ENCODE results near the gene SPINK13. TPM values are rescaled to one million over a fixed set of nuclear protein-coding genes. Genes with fewer than 3 reads are reported as not detected.

The SPINK13 gene
- total RNA-seq, 1 experiment from 2014 or later, result not detected

- no peaks in the 10 kb centered on the region for H3K36me3 Mint-ChIP-seq (ENCODE audit: insufficient read depth, unreplicated experiment)
- no TSS peak for BruUV-seq (replicated peaks)
These were observed 40.4 kb downstream of the SPINK13 start for GRCh38 chr5:148309019-148309418.

GRCh38 chr5:148309746-148310145 is 41.2 kb downstream of the SPINK13 start:
- BruUV-seq (replicated peaks), result no TSS peak
- Histone ChIP-seq H3K9me3 (no peaks in the 10 kb centered on the region; the same call in 1 of the 2 replicates), H3K4me1 (no peaks in the 10 kb centered on the region), H3K4me3 (ENCODE audit: low read depth, low read length) (no peak overlapping the region), H3K36me3 (ENCODE audit: control insufficient read depth, insufficient read depth, low read length) (no peaks in the 10 kb centered on the region), H3K27me3 (replicated peaks; ENCODE audit: control insufficient read depth, insufficient read depth, low read length) (no peaks in the 10 kb centered on the region)
- Mint-ChIP-seq H3K4me3 (ENCODE audit: unreplicated experiment) (no peak overlapping the region), H3K27ac (ENCODE audit: unreplicated experiment) (no peak overlapping the region), H3K36me3 (ENCODE audit: insufficient read depth, unreplicated experiment) (no peaks in the 10 kb centered on the region), H3K27me3 (ENCODE audit: insufficient read depth, unreplicated experiment) (peaks cover 5% of the 10 kb centered on the region), H3K4me1 (ENCODE audit: low read depth, unreplicated experiment) (no peaks in the 10 kb centered on the region), H3K9me3 (ENCODE audit: unreplicated experiment) (peaks cover 19% of the 10 kb centered on the region)
- CTCF ChIA-PET, result no interaction called here
- POLR2A ChIA-PET, result no interaction called here
- TF ChIP-seq CTCF (IDR thresholded peaks at IDR 0.05; ENCODE audit: insufficient read depth in 1 of 2, low read depth in 1 of 2, low read length in 1 of 2, severe bottlenecking in 1 of 2, unreplicated experiment in 1 of 2), result no peak
- no peak for DNase-seq
- intact Hi-C loops (cut with micrococcal nuclease; ENCODE audit: unreplicated experiment), result no loop called here

More at GRCh38 chr5:148309019-148309418, 40.4 kb downstream of the SPINK13 start:
- POLR2A ChIA-PET, result no interaction called here
- H3K9me3 Mint-ChIP-seq (ENCODE audit: unreplicated experiment), result peaks cover 19% of the 10 kb centered on the region
- no peak overlapping the region for H3K27ac Mint-ChIP-seq (ENCODE audit: unreplicated experiment)
- H3K27me3 ChIP-seq (replicated peaks; ENCODE audit: control insufficient read depth, insufficient read depth, low read length), result no peaks in the 10 kb centered on the region
- H3K4me1 Mint-ChIP-seq (ENCODE audit: low read depth, unreplicated experiment), result no peaks in the 10 kb centered on the region
- no peak for TF ChIP-seq CTCF (IDR thresholded peaks at IDR 0.05; ENCODE audit: insufficient read depth in 1 of 2, low read depth in 1 of 2, low read length in 1 of 2, severe bottlenecking in 1 of 2, unreplicated experiment in 1 of 2)
- H3K27me3 Mint-ChIP-seq (ENCODE audit: insufficient read depth, unreplicated experiment), result peaks cover 5% of the 10 kb centered on the region
- DNase-seq, result no peak
- H3K4me1 ChIP-seq, result no peaks in the 10 kb centered on the region
- H3K9me3 ChIP-seq, result no peaks in the 10 kb centered on the region; the same call in 1 of the 2 replicates
- no peaks in the 10 kb centered on the region for H3K36me3 ChIP-seq (ENCODE audit: control insufficient read depth, insufficient read depth, low read length)
- H3K4me3 ChIP-seq (ENCODE audit: low read depth, low read length), result no peak overlapping the region
- no peak overlapping the region for H3K4me3 Mint-ChIP-seq (ENCODE audit: unreplicated experiment)
- CTCF ChIA-PET, result no interaction called here
- intact Hi-C loops (cut with micrococcal nuclease; ENCODE audit: unreplicated experiment), result no loop called here

GRCh38 chr5:148311484-148311883 is 42.9 kb downstream of the SPINK13 start:
- no peaks in the 10 kb centered on the region for H3K36me3 ChIP-seq (ENCODE audit: control insufficient read depth, insufficient read depth, low read length)
- Mint-ChIP-seq H3K27me3 (ENCODE audit: insufficient read depth, unreplicated experiment) (peaks cover 5% of the 10 kb centered on the region), H3K4me3 (ENCODE audit: unreplicated experiment) (no peak overlapping the region), H3K9me3 (ENCODE audit: unreplicated experiment) (peaks cover 19% of the 10 kb centered on the region), H3K27ac (ENCODE audit: unreplicated experiment) (no peak overlapping the region), H3K36me3 (ENCODE audit: insufficient read depth, unreplicated experiment) (no peaks in the 10 kb centered on the region), H3K4me1 (ENCODE audit: low read depth, unreplicated experiment) (no peaks in the 10 kb centered on the region)
- intact Hi-C loops (cut with micrococcal nuclease; ENCODE audit: unreplicated experiment), result no loop called here
- DNase-seq, result no peak
- no peaks in the 10 kb centered on the region for H3K4me1 ChIP-seq
- ChIA-PET POLR2A (no interaction called here), CTCF (no interaction called here)
- no peaks in the 10 kb centered on the region; the same call in 1 of the 2 replicates for H3K9me3 ChIP-seq
- H3K4me3 ChIP-seq (ENCODE audit: low read depth, low read length), result no peak overlapping the region
- H3K27me3 ChIP-seq (replicated peaks; ENCODE audit: control insufficient read depth, insufficient read depth, low read length), result no peaks in the 10 kb centered on the region
- TF ChIP-seq CTCF (IDR thresholded peaks at IDR 0.05; ENCODE audit: insufficient read depth in 1 of 2, low read depth in 1 of 2, low read length in 1 of 2, severe bottlenecking in 1 of 2, unreplicated experiment in 1 of 2), result no peak
- no TSS peak for BruUV-seq (replicated peaks)

Measured in Caco-2 (cell line).